AG04450 (cell line): Measurements from ENCODE around the gene GUCY2D. TPM values are rescaled to one million over a fixed set of nuclear protein-coding genes. Genes with fewer than 3 reads are reported as not detected.

Source experiments
- CTCF ChIA-PET: fragments of 300-600, 350-600 bp; formaldehyde crosslinking; extraction: SDS; loops from one replicate; lab custom pipeline; 2022; ENCODE audit warnings: antibody characterized with exemption, inconsistent platforms; lab: Charles Lee
- POLR2A ChIA-PET: fragments of 350-600 bp; formaldehyde crosslinking; extraction: SDS; loops from one replicate; lab custom pipeline; 2021; ENCODE audit warnings: antibody characterized with exemption, inconsistent platforms; lab: Yijun Ruan, JAX
- DNase-seq: peaks from one replicate; pipeline ENCODE4 v3.0.0-alpha.2; 2011; ENCODE audit warnings: low read depth, low spot score
- H3K27ac ChIP-seq: one replicate; pipeline ENCODE4 v1.5.1; 2012; ENCODE audit warnings: low read depth, low read length, control low read depth
- H3K27me3 ChIP-seq: one replicate; pipeline ENCODE4 v1.6.0; 2012; ENCODE audit warnings: low read length; ENCODE audit not compliant: control insufficient read depth, insufficient read depth
- H3K4me3 ChIP-seq: 2 replicates; pipeline ENCODE4 v1.5.1; 2011; ENCODE audit warnings: mild to moderate bottlenecking, low read depth, low read length, control low read depth
- H3K9me3 ChIP-seq: 2 replicates; pipeline ENCODE4 v1.5.1; 2012; ENCODE audit warnings: low read length; ENCODE audit not compliant: control insufficient read depth, insufficient read depth
- polyA plus RNA-seq: library from polyadenylated mRNA; depleted of rRNA; stranded (reverse); fragments of >200 nt; gene quantifications from 2 replicates; pipeline ENCODE4 v1.2.3, GENCODE V29; 2011
- TF ChIP-seq, protein P1 (sequence below): IDR thresholded peaks from 2 replicates; pipeline ENCODE4 v1.5.1; 2011; ENCODE audit warnings: low read depth, low read length, control low read depth, inconsistent platforms

Gene GUCY2D
- polyA plus RNA-seq, 1 experiment, result not detected

DNA sequence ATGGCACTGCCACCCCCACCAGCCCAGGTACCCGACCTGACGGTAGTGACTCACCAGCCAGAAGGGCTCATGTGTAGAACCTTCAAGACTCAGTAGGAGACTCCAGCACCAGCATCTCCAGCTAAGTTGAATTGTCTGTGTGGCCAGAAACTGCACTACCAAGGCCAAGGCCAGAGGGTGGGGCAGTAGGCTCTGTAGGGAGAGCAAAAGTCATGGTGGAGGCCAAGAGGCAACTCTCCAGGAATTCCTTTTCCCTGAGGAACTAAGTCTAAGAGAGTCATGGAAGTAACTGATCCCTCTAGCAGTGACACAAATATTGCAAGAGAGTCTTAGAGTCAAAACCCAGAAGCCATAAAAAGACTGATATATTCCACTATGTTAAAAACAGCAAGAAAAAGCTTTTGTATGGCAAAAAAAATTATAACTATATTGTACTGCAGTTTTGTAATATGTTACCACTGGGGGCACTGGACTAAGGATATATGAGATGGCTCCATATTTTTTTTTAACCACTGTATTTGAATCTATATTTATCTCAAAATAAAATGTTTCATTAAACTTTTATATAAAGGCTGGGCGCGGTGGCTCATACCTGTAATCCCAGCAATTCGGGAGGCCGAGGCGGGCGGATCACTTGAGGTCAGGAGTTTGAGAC, 30.2 kb upstream of the GUCY2D start:
- ChIA-PET POLR2A (no interaction called here), CTCF (interaction anchor here (0.6 to 1.8 kb wide), 7 partner anchors 10 to 98 kb away, joined by 3 to 7 read pairs (median 4); partner anchors contain the start of genes CNTROB and TRAPPC1)
- H3K27ac ChIP-seq, result no peak overlapping the region
- no peak overlapping the region for H3K4me3 ChIP-seq
- TF ChIP-seq, protein P1, sequence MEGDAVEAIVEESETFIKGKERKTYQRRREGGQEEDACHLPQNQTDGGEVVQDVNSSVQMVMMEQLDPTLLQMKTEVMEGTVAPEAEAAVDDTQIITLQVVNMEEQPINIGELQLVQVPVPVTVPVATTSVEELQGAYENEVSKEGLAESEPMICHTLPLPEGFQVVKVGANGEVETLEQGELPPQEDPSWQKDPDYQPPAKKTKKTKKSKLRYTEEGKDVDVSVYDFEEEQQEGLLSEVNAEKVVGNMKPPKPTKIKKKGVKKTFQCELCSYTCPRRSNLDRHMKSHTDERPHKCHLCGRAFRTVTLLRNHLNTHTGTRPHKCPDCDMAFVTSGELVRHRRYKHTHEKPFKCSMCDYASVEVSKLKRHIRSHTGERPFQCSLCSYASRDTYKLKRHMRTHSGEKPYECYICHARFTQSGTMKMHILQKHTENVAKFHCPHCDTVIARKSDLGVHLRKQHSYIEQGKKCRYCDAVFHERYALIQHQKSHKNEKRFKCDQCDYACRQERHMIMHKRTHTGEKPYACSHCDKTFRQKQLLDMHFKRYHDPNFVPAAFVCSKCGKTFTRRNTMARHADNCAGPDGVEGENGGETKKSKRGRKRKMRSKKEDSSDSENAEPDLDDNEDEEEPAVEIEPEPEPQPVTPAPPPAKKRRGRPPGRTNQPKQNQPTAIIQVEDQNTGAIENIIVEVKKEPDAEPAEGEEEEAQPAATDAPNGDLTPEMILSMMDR, result peak; percentile 46
- peaks cover 4% of the 10 kb centered on the region for H3K27me3 ChIP-seq
- no peak for DNase-seq
- H3K9me3 ChIP-seq, result peaks cover 7% of the 10 kb centered on the region

DNA sequence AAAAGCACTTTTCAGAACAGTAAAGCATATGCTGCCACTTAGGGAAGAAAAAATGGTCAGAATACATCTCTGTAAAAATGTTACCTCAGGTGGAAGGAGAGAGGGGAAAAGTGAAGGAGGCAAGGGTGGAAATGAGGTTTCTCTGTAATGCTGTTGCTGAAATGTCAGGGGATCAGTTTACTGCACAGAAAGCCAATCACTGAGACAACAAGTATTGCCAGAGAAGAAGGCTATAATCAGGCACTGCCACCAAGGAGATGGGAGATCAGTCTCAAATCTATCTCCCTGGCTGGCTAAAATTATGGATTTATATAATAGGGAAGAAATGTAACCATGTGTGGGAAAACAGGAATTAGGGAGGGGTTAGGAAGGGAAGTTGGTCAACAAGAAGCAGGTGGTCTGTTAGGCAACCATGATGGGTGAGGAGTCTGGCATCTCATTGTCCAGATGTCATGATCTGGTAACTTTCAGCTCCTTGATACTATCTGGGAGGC, 27.7 kb upstream of the GUCY2D start:
- TF ChIP-seq, protein P1, result no peak
- DNase-seq, result no peak
- CTCF ChIA-PET, result interaction anchor here (1.3 kb wide), 1 partner anchor 15 kb away, joined by 4 read pairs; no protein-coding TSS in a partner anchor
- no peak overlapping the region for H3K4me3 ChIP-seq
- no peak overlapping the region for H3K27ac ChIP-seq
- POLR2A ChIA-PET, result no interaction called here
- H3K27me3 ChIP-seq, result peaks cover 4% of the 10 kb centered on the region
- peaks cover 7% of the 10 kb centered on the region for H3K9me3 ChIP-seq

DNA sequence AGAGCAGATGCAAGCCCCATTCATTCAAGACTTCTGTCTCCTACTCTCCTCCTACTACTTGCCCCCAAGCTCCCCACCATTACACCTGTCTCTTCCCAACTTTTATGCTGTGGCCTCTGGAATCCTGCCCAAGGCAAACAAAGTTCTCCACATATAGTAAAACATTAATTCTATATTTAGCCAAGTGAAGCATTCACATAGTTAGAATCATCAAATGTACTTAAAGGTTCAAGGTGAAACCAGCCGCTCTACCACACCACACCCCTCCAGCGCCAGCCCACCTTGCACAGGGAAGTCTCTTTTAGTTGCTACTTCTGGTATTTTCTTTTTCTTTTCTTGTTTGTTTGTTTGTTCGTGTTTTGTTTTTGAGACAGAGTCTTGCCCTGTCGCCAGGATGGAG, 25.4 kb upstream of the GUCY2D start:
- H3K9me3 ChIP-seq, result peaks cover 7% of the 10 kb centered on the region
- TF ChIP-seq, protein P1, result no peak
- no peak overlapping the region for H3K4me3 ChIP-seq
- no peak for DNase-seq
- ChIA-PET POLR2A (no interaction called here), CTCF (no interaction called here)
- H3K27ac ChIP-seq, result no peak overlapping the region
- peaks cover 2% of the 10 kb centered on the region for H3K27me3 ChIP-seq

DNA sequence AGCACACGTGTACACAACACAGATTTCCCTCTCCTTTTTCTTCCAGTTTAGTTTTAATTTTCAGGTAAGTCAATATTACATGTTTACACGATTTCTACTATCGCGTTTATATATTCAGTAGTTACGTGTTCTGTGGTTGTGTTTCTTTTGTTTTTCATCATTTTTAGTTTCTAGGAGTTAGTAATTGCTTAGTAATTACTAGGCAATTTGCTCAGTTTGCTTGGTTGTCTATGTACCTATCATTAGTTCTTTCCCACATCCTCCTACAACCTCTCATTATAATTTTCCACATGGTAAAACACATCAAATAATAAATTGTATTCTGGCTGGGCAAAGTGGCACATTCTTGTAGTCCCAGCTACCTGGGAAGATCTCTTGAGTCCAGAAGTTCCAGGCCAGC, 24.6 kb upstream of the GUCY2D start:
- POLR2A ChIA-PET, result no interaction called here

More for the DNA sequence above, 24.6 kb upstream of the GUCY2D start:
- no peak overlapping the region for H3K4me3 ChIP-seq
- TF ChIP-seq, protein P1, result no peak
- peaks cover 7% of the 10 kb centered on the region for H3K9me3 ChIP-seq
- no peak overlapping the region for H3K27ac ChIP-seq
- CTCF ChIA-PET, result interaction anchor here (4.4 kb wide), 1 partner anchor 12 kb away, joined by 25 read pairs; no protein-coding TSS in a partner anchor
- peaks cover 2% of the 10 kb centered on the region for H3K27me3 ChIP-seq
- no peak for DNase-seq
